Ishikawa (cell line): Measurements from ENCODE around the gene RAMP1.

Source experiments
- CEBPB ChIP-seq: IDR thresholded peaks from 2 replicates; pipeline ENCODE4 v1.6.1; 2012
- CREB1 ChIP-seq: IDR thresholded peaks from 2 replicates; pipeline ENCODE4 v1.6.1; 2012; ENCODE audit warnings: low read depth
- EGR1 ChIP-seq: IDR thresholded peaks from 2 replicates; pipeline ENCODE4 v1.6.1; 2012
- EP300 ChIP-seq: IDR thresholded peaks from 2 replicates; pipeline ENCODE4 v1.6.1; 2012; ENCODE audit warnings: borderline replicate concordance
- FOXM1 ChIP-seq: IDR thresholded peaks from 2 replicates; pipeline ENCODE4 v1.6.1; 2012; ENCODE audit warnings: low read depth, borderline replicate concordance
- NFIC ChIP-seq: IDR thresholded peaks from 2 replicates; pipeline ENCODE4 v1.6.1; 2012
- RAD21 ChIP-seq: IDR thresholded peaks from 2 replicates; pipeline ENCODE4 v1.6.1; 2012; ENCODE audit warnings: low read depth
- REST ChIP-seq: IDR thresholded peaks from 2 replicates; pipeline ENCODE4 v1.6.1; 2012; ENCODE audit warnings: low read depth, mild to moderate bottlenecking
- TAF1 ChIP-seq: IDR thresholded peaks from 2 replicates; pipeline ENCODE4 v1.6.1; 2012; ENCODE audit warnings: low read depth, mild to moderate bottlenecking
- TCF12 ChIP-seq: IDR thresholded peaks from 2 replicates; pipeline ENCODE4 v1.6.1; 2012; ENCODE audit warnings: low read depth
- TEAD4 ChIP-seq: IDR thresholded peaks from 2 replicates; pipeline ENCODE4 v1.6.1; 2012
- USF1 ChIP-seq: IDR thresholded peaks from 2 replicates; pipeline ENCODE4 v1.6.1; 2012
- YY1 ChIP-seq: IDR thresholded peaks from 2 replicates; pipeline ENCODE4 v1.6.1; 2012; ENCODE audit warnings: low read depth
- ZBTB7A ChIP-seq: IDR thresholded peaks from 2 replicates; pipeline ENCODE4 v1.6.1; 2012; ENCODE audit warnings: low read depth
- TF ChIP-seq, protein P1 (sequence below): IDR thresholded peaks from 2 replicates; pipeline ENCODE4 v1.6.1; 2012

The RAMP1 gene

DNA sequence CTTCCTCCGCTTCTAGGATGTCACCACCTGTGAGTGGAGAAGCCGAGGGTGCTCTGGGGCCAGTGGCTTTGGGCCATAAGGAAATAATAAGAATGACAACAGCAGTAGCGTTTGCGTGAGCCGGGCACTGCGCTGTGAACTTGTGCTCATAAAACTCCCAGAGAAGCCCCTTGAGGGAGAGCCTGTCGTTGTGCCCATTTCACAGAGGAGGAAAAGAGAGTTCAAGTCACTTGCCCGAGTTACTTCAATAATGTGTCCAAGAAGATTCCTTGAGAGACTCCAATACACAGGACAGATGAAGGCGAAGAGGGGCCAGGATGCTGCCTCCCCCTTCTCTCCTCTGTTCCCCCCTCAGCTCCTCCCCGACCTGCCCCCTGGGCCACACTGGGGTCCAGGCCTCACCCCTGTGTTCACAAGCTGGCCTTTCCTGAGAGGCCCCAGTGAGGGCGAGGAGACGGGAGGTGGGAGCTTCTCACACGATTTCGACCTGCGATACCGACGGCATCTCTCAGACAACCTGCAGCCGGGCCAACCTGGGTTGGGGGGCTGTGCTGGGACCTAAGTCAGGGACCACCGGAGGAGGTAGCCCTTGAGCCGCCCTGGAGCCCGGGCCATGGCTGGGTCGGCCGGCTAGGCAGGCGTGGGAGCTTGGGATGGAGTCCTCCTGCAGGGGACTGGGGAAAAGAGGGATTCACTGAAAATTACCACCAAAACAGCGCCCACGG is 53.9 kb downstream of the RAMP1 start:
- TF ChIP-seq TCF12 (no peak), RAD21 (no peak), CEBPB (no peak), TAF1 (no peak), NFIC (no peak), FOXM1 (no peak), EP300 (no peak), REST (no peak), TEAD4 (no peak), USF1 (no peak), YY1 (no peak), ZBTB7A (no peak), CREB1 (no peak), EGR1 (no peak)
- TF ChIP-seq, protein P1, sequence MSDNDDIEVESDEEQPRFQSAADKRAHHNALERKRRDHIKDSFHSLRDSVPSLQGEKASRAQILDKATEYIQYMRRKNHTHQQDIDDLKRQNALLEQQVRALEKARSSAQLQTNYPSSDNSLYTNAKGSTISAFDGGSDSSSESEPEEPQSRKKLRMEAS: no peak

DNA sequence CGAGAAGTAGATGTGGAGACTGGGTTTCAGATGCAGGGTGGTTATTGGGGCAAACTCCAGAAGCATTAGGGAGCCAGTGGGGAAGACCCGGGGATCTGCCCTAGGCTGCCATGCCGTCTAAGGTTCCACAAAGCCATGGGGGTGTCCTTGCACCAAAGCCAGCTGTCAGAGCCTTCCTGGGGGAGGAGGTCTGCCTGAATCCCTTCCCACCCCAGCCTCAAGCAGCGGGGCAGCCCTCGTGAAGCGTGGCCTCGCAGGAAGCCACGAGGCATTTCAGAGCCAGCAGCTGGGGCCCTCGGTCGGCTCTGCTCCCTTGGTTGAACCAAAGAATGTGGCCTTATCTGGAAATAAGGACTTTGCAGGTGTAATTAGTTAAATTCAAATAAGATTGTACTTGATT is 56.2 kb downstream of the RAMP1 start:
- TF ChIP-seq CEBPB (no peak), YY1 (no peak), REST (no peak), ZBTB7A (no peak), TCF12 (no peak), RAD21 (no peak), EGR1 (no peak), EP300 (no peak), TEAD4 (no peak), USF1 (no peak), TAF1 (no peak), NFIC (no peak), FOXM1 (no peak), CREB1 (no peak)
- TF ChIP-seq, protein P1: no peak

GRCh38 chr2:237916296-237916695 is 56.9 kb downstream of the RAMP1 start:
- no peak for TF ChIP-seq EGR1
- no peak for TF ChIP-seq TEAD4
- TF ChIP-seq CREB1: no peak
- no peak for TF ChIP-seq USF1
- no peak for TF ChIP-seq REST
- no peak for TF ChIP-seq CEBPB
- TF ChIP-seq RAD21: no peak
- no peak for TF ChIP-seq EP300

DNA sequence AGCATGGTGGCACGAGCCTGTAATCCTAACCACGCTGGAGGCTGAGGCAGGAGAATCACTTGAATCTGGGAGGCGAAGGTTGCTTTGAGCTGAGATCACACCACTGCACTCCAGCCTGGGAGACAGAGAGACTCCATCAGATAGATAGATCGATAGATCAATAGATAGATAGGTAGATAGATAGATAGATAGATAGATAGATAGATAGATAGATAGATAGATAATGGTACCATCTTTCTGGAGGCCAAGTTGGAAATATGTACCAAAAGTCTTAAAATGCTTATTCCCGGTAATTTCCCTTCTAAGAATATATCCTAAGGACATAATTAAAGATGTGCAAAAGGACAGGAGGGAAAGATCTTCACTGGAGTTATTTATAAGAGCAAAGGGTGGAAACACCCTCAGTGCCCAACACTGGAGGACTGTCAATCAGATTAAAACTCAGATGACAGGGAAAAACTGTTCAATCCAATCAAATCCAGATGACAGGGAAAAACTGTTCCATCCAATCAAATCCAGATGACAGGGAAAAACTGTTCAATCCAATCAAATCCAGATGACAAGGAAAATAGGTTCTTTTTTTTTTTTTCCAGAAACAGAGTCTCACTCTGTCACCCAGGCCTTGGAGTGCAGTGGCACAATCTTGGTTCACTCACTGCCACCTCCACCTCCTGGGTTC is 58.4 kb downstream of the RAMP1 start:
- TF ChIP-seq REST (no peak), YY1 (no peak), USF1 (no peak), NFIC (no peak), CEBPB (no peak), CREB1 (no peak), EP300 (no peak), EGR1 (no peak)
- TF ChIP-seq, protein P1: no peak
